Vagina (tissue), 2 donors: ENCODE measurements around the gene AK3. TPM values are rescaled to one million over a fixed set of nuclear protein-coding genes. Genes with fewer than 3 reads are reported as not detected.

Experiments used
- DNase-seq, 2 donors: peaks; one replicate each; pipeline ENCODE4 v3.0.0-alpha.2; 2017; ENCODE audit errors: extremely low spot score in 2 of 2
- H3K27ac ChIP-seq: fragments of 200-600 bp; sonication (generic); one replicate; pipeline ENCODE4 v1.5.1; 2019
- H3K27me3 ChIP-seq: fragments of 200-600 bp; sonication (generic); one replicate; pipeline ENCODE4 v1.5.1; 2019
- H3K36me3 ChIP-seq, 2 donors: fragments of 200-600 bp; sonication (generic); one replicate each; pipeline ENCODE4 v1.5.1; 2017 to 2019
- H3K4me1 ChIP-seq: fragments of 200-600 bp; sonication (generic); one replicate; pipeline ENCODE4 v1.5.1; 2019
- H3K4me3 ChIP-seq, 2 donors: fragments of 200-600 bp; sonication (generic); 1 replicate in 1 of 2; 2 replicates in 1 of 2; pipeline ENCODE4 v1.5.1; 2016 to 2019
- H3K9me3 ChIP-seq: fragments of 200-600 bp; sonication (generic); one replicate; pipeline ENCODE4 v1.5.1; 2019
- POLR2A ChIP-seq, 2 donors: fragments of 450-650 bp; IDR thresholded peaks; one replicate each; pipeline ENCODE4 v1.6.1; 2017; ENCODE audit warnings: antibody characterized with exemption in 2 of 2, mild to moderate bottlenecking in 2 of 2, moderate library complexity in 2 of 2
- POLR2AphosphoS5 ChIP-seq, 2 donors: sonication (generic); formaldehyde crosslinking; IDR thresholded peaks; one replicate each; pipeline ENCODE4 v1.9.0; 2017; ENCODE audit warnings: antibody characterized with exemption in 2 of 2, mild to moderate bottlenecking in 2 of 2, low read depth in 1 of 2; ENCODE audit not compliant: insufficient read depth in 1 of 2
- intact Hi-C: fragments of 100-400 bp; cut with DNase I; formaldehyde crosslinking; loops from one replicate; pipeline ENCODE4 v1.15.1; 2023
- total RNA-seq: library from RNA; depleted of rRNA; stranded (reverse); fragments of >200 nt; gene quantifications from one replicate; pipeline ENCODE4 v1.2.3, GENCODE V29; 2016
- TF ChIP-seq, protein P1 (sequence below), 3 experiments: fragments of 450-650 bp in 2 of 3; fragments of 200-600 bp in 1 of 3; sonication (generic) in 1 of 3; IDR thresholded peaks; one replicate each; pipeline ENCODE4 v1.5.1; 2017 to 2019; ENCODE audit warnings: antibody characterized with exemption in 3 of 3, mild to moderate bottlenecking in 2 of 3, moderate library complexity in 2 of 3

The AK3 gene
- total RNA-seq, 1 donor from 2014 or later, result 72.4 TPM

DNA sequence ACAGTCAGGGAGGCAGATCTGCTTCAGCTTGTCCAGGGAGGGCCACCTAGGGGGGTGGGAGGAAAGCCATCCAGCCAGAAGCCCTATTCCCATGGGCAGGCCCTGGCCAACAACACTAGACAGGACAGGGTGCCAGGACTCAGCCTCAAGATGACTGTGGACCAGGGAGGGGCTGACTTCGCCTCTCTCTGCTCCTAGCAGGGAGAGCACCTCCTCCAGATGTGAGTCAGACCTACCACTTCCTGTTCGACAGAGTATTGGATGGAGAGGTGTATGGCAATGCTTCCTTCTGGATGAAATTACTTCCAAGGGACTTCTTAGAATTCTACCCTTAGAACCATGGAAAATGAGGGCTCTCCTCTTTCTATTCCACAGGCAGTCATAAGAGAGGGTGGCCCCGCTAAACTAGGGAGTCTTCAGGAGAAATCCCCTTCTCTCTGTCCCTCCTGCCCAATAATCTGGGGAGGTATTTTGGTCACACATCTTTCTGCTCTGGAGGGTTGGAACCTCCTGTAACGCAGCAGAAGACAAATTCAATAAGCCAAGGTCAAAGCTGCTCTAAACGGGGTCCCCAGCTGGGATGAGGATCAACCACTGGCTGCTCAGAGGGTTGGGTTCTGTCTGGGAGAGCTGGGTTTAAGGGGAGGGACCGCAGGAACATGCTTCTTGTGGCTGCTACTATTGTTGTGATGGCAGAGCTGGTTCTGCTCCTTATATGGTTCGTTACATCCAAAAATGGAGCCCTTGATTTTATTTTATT, 28.5 kb upstream of the AK3 start:
- no peak overlapping the region for H3K4me3 ChIP-seq
- no peak overlapping the region for H3K27ac ChIP-seq
- H3K36me3 ChIP-seq, result no peaks in the 10 kb centered on the region
- H3K9me3 ChIP-seq, result no peaks in the 10 kb centered on the region
- no peaks in the 10 kb centered on the region for H3K27me3 ChIP-seq
- intact Hi-C loops, result no loop called here
- TF ChIP-seq POLR2A (IDR thresholded peaks at IDR 0.05) (no peak), POLR2AphosphoS5 (IDR thresholded peaks at IDR 0.05; ENCODE audit: insufficient read depth in 1 of 2, low read depth in 1 of 2) (no peak)
- TF ChIP-seq, protein P1, sequence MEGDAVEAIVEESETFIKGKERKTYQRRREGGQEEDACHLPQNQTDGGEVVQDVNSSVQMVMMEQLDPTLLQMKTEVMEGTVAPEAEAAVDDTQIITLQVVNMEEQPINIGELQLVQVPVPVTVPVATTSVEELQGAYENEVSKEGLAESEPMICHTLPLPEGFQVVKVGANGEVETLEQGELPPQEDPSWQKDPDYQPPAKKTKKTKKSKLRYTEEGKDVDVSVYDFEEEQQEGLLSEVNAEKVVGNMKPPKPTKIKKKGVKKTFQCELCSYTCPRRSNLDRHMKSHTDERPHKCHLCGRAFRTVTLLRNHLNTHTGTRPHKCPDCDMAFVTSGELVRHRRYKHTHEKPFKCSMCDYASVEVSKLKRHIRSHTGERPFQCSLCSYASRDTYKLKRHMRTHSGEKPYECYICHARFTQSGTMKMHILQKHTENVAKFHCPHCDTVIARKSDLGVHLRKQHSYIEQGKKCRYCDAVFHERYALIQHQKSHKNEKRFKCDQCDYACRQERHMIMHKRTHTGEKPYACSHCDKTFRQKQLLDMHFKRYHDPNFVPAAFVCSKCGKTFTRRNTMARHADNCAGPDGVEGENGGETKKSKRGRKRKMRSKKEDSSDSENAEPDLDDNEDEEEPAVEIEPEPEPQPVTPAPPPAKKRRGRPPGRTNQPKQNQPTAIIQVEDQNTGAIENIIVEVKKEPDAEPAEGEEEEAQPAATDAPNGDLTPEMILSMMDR (IDR thresholded peaks at IDR 0.05), result no peak
- H3K4me1 ChIP-seq, result no peaks in the 10 kb centered on the region
- no peak for DNase-seq

DNA sequence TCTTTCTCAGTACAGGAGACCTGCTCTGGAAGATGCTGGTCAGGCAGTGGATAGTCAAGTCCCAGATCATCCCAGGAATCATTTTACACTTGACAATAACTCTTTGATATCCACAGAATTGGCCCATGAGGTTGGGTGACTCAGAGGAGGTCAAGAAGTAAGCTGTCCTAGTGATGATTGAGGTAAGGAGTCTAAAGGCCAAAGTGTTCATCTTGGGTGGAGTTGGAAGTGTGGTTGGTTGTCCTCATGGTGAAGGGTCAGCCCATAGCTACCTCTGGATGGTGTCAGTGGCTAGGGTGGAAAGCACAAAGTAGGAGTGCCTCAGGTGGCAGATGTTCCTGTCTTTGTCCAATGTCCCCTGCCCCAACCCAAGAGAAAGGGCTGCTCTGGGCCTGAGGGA, 27.7 kb upstream of the AK3 start:
- no peak for DNase-seq
- intact Hi-C loops, result no loop called here
- TF ChIP-seq POLR2A (IDR thresholded peaks at IDR 0.05), result no peak
- TF ChIP-seq, protein P1 (IDR thresholded peaks at IDR 0.05), result no peak
- Histone ChIP-seq H3K36me3 (no peaks in the 10 kb centered on the region), H3K27ac (no peak overlapping the region), H3K9me3 (no peaks in the 10 kb centered on the region), H3K4me1 (peaks cover under 1% of the 10 kb centered on the region), H3K4me3 (no peak overlapping the region), H3K27me3 (no peaks in the 10 kb centered on the region)

DNA sequence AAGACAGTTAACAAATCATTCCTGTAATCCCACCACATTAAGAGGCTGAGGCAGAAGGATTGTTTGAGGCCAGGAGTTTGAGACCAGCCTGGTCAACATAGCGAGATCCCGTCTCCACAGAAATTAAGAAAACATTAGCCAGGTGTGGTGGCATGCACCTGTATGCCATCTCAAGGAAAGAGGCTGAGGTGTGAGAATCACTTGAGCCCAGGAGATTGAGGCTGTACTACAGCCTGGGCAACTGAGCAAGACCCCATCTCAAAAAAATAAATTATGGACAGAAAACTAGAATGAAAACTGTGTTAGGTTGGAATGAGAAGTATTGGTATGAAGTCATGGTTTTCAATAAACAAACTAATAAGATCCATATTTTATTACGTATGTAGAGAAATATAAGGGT, 23.0 kb upstream of the AK3 start:
- H3K36me3 ChIP-seq, result no peaks in the 10 kb centered on the region
- no peaks in the 10 kb centered on the region for H3K27me3 ChIP-seq
- H3K9me3 ChIP-seq, result no peaks in the 10 kb centered on the region
- TF ChIP-seq POLR2AphosphoS5 (IDR thresholded peaks at IDR 0.05; ENCODE audit: insufficient read depth in 1 of 2, low read depth in 1 of 2), result no peak
- no peak for TF ChIP-seq POLR2A (IDR thresholded peaks at IDR 0.05)
- TF ChIP-seq, protein P1 (IDR thresholded peaks at IDR 0.05), result no peak
- intact Hi-C loops, result loop anchor here (5.0 kb wide), 1 partner anchor 223 kb away; the partner anchor contains the start of gene JAK2
- no peak overlapping the region for H3K27ac ChIP-seq
- DNase-seq, result no peak
- peaks cover 17% of the 10 kb centered on the region for H3K4me1 ChIP-seq
- H3K4me3 ChIP-seq, result no peak overlapping the region

DNA sequence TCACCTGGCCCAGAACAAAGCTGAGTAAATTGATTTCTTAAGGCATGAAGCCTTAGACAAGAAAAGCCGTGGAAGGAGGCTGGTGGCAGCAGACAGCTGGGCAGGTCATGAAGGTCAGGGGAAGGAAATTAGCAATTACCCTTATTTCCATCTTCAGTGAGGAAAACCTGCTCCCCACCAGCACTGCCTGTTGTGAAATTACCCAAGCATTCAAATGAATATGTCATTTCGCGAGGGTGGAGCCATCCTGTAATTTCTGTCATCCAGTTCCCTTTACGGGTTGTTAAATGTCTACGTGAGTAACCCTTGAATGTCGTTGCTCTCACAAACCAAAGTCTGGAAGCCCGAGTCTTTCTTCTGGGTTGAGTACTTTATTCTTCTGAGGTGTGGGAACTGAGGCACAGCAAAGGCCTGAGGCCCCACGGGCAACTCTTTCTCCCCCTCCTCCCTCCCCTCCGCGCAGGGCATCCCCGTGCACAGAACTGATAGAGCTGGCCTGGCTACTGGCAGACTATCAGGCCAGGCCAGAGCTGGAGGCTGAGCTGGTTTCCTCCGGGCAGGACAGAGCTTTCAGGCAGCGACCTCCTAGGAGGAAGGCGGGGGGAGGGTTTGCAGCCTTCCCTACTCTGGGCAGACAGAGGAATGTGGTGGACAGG, 22.0 kb upstream of the AK3 start:
- peak overlapping the region; percentile 11 to 21 for H3K4me3 ChIP-seq

More for the DNA sequence above, 22.0 kb upstream of the AK3 start:
- Histone ChIP-seq H3K9me3 (no peaks in the 10 kb centered on the region), H3K4me1 (peaks cover 17% of the 10 kb centered on the region), H3K27ac (peak overlapping the region; percentile 3), H3K36me3 (no peaks in the 10 kb centered on the region), H3K27me3 (no peaks in the 10 kb centered on the region)
- no peak for DNase-seq
- intact Hi-C loops, result loop anchor here (5.0 kb wide), 1 partner anchor 224 kb away; the partner anchor contains the start of gene JAK2
- TF ChIP-seq POLR2A (IDR thresholded peaks at IDR 0.05) (no peak), POLR2AphosphoS5 (IDR thresholded peaks at IDR 0.05; ENCODE audit: insufficient read depth in 1 of 2, low read depth in 1 of 2) (no peak)
- TF ChIP-seq, protein P1 (IDR thresholded peaks at IDR 0.05), result peak in 1 of 3 experiments; percentile 28
